HG03108 (cell line): Measurements from ENCODE around the gene MLXIPL.
"Not testable (repeated sequence)": the region's sequence is repeated elsewhere in the genome, so short reads cannot be mapped to it uniquely, and the experiment has no call there.

ENCODE experiments used
- ATAC-seq: cut with Tn5 transposase; IDR thresholded peaks from one replicate; pipeline ENCODE4 v1.9.1; 2021; ENCODE audit warnings: moderate library complexity; ENCODE audit not compliant: unreplicated experiment

The MLXIPL gene

GRCh38 chr7:73556208-73557107 lies 67.9 kb downstream of the MLXIPL start:
- ATAC-seq, result no peak

GRCh38 chr7:73555411-73555982 lies 68.8 kb downstream of the MLXIPL start:
- no peak for ATAC-seq

GRCh38 chr7:73550093-73550492 lies 74.2 kb downstream of the MLXIPL start:
- ATAC-seq, result not testable (repeated sequence)

DNA sequence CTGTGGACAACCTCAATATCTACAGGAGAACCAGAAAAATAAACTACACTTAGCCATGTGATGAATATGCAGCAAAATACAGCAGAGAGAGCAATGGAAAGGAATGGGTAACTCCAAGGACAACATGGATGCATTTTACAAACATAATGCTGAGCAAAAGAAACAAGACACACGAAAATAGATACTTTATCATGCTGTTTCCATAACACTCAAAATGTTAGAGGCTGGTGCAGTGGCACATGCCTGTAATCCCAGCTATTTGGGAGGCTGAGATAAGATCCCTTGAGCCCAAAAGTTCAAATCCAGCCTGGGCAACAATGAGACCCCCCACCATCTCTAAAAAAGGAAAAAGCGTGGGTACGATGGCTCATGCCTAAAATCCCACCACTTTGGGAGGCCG lies 75.1 kb downstream of the MLXIPL start:
- ATAC-seq, result no peak

DNA sequence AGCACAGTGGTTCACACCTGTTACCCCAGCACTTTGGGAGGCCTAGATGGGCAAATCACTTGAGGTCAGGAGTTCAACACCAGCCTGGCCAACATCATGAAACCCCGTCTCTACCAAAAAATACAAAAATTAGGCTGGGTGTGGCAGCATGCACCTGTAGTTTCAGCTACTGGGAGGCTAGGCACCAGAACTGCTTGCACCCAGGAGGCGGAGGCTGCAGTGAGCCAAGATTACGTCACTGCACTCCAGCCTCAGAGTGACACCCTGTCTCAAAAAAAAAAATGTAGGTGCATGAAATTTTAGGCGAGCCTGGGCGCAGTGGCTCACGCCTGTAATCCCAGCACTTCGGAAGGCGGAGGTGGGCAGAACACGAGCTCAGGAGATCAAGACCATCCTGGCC lies 76.5 kb downstream of the MLXIPL start:
- ATAC-seq, result no peak

GRCh38 chr7:73544678-73545077 lies 79.6 kb downstream of the MLXIPL start:
- ATAC-seq, result no peak
